Measurements from ENCODE around the gene CT45A5. TPM values are rescaled to one million over a fixed set of nuclear protein-coding genes. Genes with fewer than 3 reads are reported as not detected.
A peak's percentile ranks its signal among the peaks of the same experiment; 100 is the strongest.
"Not testable (repeated sequence)": the region's sequence is repeated elsewhere in the genome, so short reads cannot be mapped to it uniquely, and the experiment has no call there.

The CT45A5 gene
- not detected for total RNA-seq

GRCh38 chrX:135785403-135785802, at the start of gene CT45A5:
Gene CT45A5 (minus strand): TSS chrX:135785503. CDS start chrX:135781729, 3,774 bp downstream.
- DNase-seq (ENCODE audit: low spot score in 2 of 2); FAIRE-seq: not testable (repeated sequence)

- FAIRE-seq; DNase-seq (ENCODE audit: low spot score in 2 of 2): not testable (repeated sequence)
Observed at GRCh38 chrX:135819912-135820311, 34.6 kb upstream of the CT45A5 start, which contains the start of gene CT45A2. Gene CT45A2 (minus strand): TSS chrX:135820012. CDS start chrX:135816265, 3,747 bp downstream.

GRCh38 chrX:135802687-135803086, 17.4 kb upstream of the CT45A5 start, which contains the start of gene CT45A6:
Gene CT45A6 (minus strand): TSS chrX:135802787. CDS start chrX:135798993, 3,794 bp downstream.
- DNase-seq (ENCODE audit: low spot score in 2 of 2); FAIRE-seq: not testable (repeated sequence)

GRCh38 chrX:135768091-135768490, 17.2 kb downstream of the CT45A5 start, which contains the start of gene CT45A3:
Gene CT45A3 (minus strand): TSS chrX:135768191. CDS start chrX:135764444, 3,747 bp downstream.
- not testable (repeated sequence) for FAIRE-seq; DNase-seq (ENCODE audit: low spot score in 2 of 2)

GRCh38 chrX:135744739-135745138, 40.6 kb downstream of the CT45A5 start:
- DNase-seq (ENCODE audit: low spot score in 2 of 2); FAIRE-seq: not testable (repeated sequence)

- DNase-seq (ENCODE audit: low spot score in 2 of 2) (no peak), FAIRE-seq (no peak)
Observed at GRCh38 chrX:135741192-135741715, 44.0 kb downstream of the CT45A5 start.

- DNase-seq (ENCODE audit: low spot score in 2 of 2) (peak in 1 of 2 donors; percentile 6), FAIRE-seq (no peak)
Observed at GRCh38 chrX:135740681-135741149, 44.6 kb downstream of the CT45A5 start.

- peak; percentile 13 for FAIRE-seq
- DNase-seq (ENCODE audit: low spot score in 2 of 2), result no peak
Observed at GRCh38 chrX:135737366-135738071, 47.8 kb downstream of the CT45A5 start.

- DNase-seq (ENCODE audit: low spot score in 2 of 2); FAIRE-seq: not testable (repeated sequence)
Observed at GRCh38 chrX:135734666-135735065, 50.6 kb downstream of the CT45A5 start.

Other genes starting within 250 kb of the CT45A5 start
- not detected for gene CT45A1, start 71.9 kb downstream of the CT45A5 start, total RNA-seq
- gene CT45A3, start 17.3 kb downstream of the CT45A5 start, total RNA-seq, result not detected
- not detected for gene CT45A6, start 17.3 kb upstream of the CT45A5 start, total RNA-seq
- not detected for gene CT45A2, start 34.5 kb upstream of the CT45A5 start, total RNA-seq
- not detected for gene CT45A7, start 51.8 kb upstream of the CT45A5 start, total RNA-seq
- gene CT45A8, start 69.0 kb upstream of the CT45A5 start, total RNA-seq, result not detected
- gene CT45A9, start 86.3 kb upstream of the CT45A5 start, total RNA-seq, result not detected
- not detected for gene CT45A10, start 107.9 kb upstream of the CT45A5 start, total RNA-seq
- gene SAGE1, start 108.2 kb upstream of the CT45A5 start, total RNA-seq, result not detected
- 14.3 TPM for gene MMGT1, start 188.5 kb upstream of the CT45A5 start, total RNA-seq
- gene SLC9A6, start 199.9 kb upstream of the CT45A5 start, total RNA-seq, result 160 TPM

Measured in frontal cortex (tissue), 4 donors.